Activated naive CD4-positive, alpha-beta T cell treated with anti-CD3 and anti-CD28 coated beads, Interleukin-2, amount 10 ng/mL, durations not matched to agents 7 days and 5 days (primary cell): ENCODE measurements around the gene BCAS3.

Source experiments
- CTCF ChIA-PET: fragments of 350-600 bp; sonication (Branson Sonifier 250); formaldehyde crosslinking; loops from one replicate; lab custom pipeline; 2021; ENCODE audit warnings: antibody characterized with exemption; lab: Charles Lee
- DNase-seq: peaks from one replicate; pipeline ENCODE4 v3.0.0-alpha.2; 2020
- H3K27ac Mint-ChIP-seq: one replicate; pipeline ENCODE4 v1.8.0; 2021; ENCODE audit warnings: mild to moderate bottlenecking, moderate library complexity, mixed read lengths
- H3K27me3 Mint-ChIP-seq: one replicate; pipeline ENCODE4 v1.8.0; 2021; ENCODE audit warnings: mild to moderate bottlenecking, mixed read lengths
- H3K36me3 Mint-ChIP-seq: one replicate; pipeline ENCODE4 v1.8.0; 2021; ENCODE audit warnings: mixed read lengths
- H3K4me1 Mint-ChIP-seq: one replicate; pipeline ENCODE4 v1.8.0; 2021; ENCODE audit warnings: mixed read lengths
- H3K4me3 Mint-ChIP-seq: one replicate; pipeline ENCODE4 v1.8.0; 2021; ENCODE audit warnings: mild to moderate bottlenecking, moderate library complexity, mixed read lengths
- H3K9me3 Mint-ChIP-seq: one replicate; pipeline ENCODE4 v1.8.0; 2021; ENCODE audit warnings: mixed read lengths

BCAS3 gene

DNA sequence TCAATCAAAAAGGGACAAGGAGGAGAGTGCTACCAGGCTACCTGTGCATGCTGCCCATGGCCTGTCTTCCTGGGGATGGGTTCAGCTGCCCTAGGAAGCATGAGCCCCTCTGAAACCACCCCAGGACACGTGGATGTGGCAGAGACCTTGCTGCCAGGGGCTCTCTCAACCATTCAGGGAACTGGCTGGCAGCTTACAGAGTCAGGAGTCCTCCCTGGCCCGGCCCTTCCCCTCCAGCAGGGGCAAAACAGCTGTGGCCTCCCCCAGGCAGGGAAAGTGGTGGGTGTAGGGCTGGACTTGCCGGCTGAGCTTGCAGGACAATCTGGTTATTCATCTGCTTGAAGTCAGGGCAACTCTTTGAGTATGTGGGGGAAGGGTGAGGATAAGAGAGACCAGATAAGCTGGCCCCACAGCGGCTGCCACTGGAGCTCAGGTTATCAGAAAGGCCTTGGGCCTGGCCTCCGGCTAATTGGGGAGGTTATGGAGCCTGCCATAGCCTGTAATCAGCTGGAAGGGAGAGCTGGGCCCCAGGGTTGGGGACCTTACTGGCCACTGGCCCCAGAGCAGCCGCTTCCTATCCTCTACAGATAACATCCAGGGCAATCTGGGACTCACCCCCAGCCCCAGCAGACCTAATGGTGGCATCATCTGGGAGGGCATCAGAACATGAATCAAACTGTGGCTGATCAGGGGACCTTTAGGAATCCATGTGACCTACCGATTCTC, 716.4 kb downstream of the BCAS3 start:
- Mint-ChIP-seq H3K4me1 (peaks cover 9% of the 10 kb centered on the region), H3K27ac (no peak overlapping the region), H3K36me3 (peaks cover 2% of the 10 kb centered on the region), H3K4me3 (no peak overlapping the region), H3K27me3 (peaks cover 92% of the 10 kb centered on the region), H3K9me3 (no peaks in the 10 kb centered on the region)
- CTCF ChIA-PET: interaction anchor here (0.6 to 2.1 kb wide), 4 partner anchors 16 to 422 kb away, joined by 3 to 7 read pairs (median 3); no protein-coding TSS in a partner anchor
- DNase-seq: no peak

DNA sequence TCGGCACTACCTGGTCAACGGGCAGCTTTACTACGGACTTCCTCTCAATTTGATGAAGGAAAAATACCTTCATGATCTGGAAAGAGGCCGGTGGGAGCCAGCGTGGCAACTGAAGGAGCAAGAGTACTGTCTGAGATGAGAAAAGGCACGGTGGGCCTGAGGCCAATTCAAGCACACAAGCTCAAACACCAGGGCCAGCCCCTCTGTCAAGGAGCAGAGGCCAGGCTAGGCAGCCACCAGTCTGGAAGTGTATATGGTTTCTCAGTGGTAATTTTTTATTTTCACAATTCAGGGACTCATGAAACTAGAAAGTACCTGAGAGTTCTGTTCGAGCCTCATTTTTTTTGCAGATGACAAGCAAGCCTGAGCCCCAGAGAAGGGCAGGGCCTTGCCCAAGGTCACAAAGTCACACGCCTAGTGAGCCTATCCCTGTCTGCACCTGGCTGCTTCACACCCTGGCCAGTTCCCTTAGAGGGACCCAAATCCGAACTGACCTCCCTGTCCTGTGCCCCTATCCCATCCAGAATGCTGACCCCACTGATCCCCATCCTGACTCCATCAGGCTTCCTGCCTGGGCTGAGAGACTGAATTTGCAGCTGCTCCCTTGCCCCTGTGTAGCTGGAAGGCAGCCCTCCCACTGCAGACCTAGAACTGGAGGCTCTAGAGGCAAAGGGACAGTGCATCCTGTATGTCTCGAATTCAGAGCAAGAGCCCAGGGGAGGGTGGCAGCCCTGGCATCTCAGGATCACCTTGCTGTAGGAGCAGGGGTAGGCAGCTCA, 717.2 kb downstream of the BCAS3 start:
- H3K9me3 Mint-ChIP-seq: no peaks in the 10 kb centered on the region
- peak overlapping the region; percentile 71 for H3K27ac Mint-ChIP-seq
- CTCF ChIA-PET: interaction anchor here (0.6 to 2.1 kb wide), 3 partner anchors 15 to 423 kb away, joined by 3 to 7 read pairs (median 3); no protein-coding TSS in a partner anchor
- peaks cover 9% of the 10 kb centered on the region for H3K4me1 Mint-ChIP-seq
- H3K36me3 Mint-ChIP-seq: peaks cover 2% of the 10 kb centered on the region
- H3K4me3 Mint-ChIP-seq: no peak overlapping the region
- peaks cover 98% of the 10 kb centered on the region for H3K27me3 Mint-ChIP-seq
- no peak for DNase-seq

DNA sequence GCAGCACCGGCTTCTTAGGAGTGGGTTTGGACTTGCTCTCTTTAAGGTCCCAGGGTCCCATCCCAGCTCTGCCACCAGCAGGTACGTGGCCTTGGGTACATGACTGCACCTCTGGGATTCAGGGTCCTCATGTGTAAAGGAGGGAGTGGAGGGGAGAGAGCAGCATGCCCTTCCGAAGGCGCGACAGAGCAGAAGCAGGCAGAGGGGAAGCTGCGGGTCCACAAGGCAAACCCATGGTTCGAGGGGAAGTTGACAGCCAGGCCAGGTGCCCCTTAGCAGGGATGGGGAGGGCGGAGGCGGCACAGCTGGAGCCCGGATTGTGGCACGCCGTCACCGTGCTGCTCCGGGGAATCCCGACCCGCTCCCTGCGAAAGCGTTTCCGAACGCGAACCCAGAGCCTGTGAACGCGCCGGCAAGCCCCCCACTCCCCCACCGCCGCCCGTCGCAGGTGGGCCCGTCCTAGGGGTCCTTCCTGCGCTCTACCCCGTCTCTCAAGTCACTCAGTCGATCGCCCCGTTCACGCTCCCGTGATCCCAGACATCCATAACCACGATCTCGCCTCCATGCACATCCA, 717.8 kb downstream of the BCAS3 start:
- peaks cover 2% of the 10 kb centered on the region for H3K36me3 Mint-ChIP-seq
- peak overlapping the region; percentile 71 for H3K27ac Mint-ChIP-seq
- peaks cover 98% of the 10 kb centered on the region for H3K27me3 Mint-ChIP-seq
- H3K4me1 Mint-ChIP-seq: peaks cover 9% of the 10 kb centered on the region
- no peaks in the 10 kb centered on the region for H3K9me3 Mint-ChIP-seq
- CTCF ChIA-PET: no interaction called here
- peak overlapping the region; percentile 29 for H3K4me3 Mint-ChIP-seq
- DNase-seq: no peak

DNA sequence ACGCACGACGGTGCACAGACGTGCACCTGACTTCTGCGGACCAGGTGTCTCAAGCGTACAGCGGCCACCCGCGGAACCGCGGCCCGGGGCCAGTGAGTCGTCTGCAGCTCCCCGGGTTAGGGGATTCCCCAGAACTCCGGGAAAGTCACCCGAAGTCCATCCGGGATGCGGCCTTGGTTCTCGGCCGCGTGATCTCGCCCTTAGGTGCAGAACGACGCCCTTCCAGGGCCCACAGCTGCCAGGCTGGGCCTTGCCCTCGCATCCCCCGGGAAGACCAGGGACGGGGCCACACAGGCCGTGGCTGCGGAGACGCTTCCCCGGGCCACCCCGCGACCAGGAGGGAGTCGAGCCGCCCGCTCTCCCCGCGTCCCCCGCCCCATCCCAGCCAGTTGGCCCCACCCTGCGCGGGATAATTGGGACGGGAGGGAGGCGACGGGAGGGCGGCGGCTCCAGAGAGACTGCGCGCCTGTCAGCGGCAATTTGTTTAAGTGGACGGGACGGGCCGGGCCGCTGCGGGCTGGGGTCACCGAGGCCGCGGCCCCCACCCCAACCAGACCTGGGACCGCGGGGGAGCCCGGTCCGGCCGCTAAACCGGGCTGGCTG, 718.4 kb downstream of the BCAS3 start:
- CTCF ChIA-PET: no interaction called here
- Mint-ChIP-seq H3K27me3 (peaks cover 98% of the 10 kb centered on the region), H3K27ac (peak overlapping the region; percentile 11), H3K4me3 (no peak overlapping the region), H3K4me1 (peaks cover 11% of the 10 kb centered on the region), H3K36me3 (peaks cover 2% of the 10 kb centered on the region), H3K9me3 (no peaks in the 10 kb centered on the region)
- DNase-seq: no peak

DNA sequence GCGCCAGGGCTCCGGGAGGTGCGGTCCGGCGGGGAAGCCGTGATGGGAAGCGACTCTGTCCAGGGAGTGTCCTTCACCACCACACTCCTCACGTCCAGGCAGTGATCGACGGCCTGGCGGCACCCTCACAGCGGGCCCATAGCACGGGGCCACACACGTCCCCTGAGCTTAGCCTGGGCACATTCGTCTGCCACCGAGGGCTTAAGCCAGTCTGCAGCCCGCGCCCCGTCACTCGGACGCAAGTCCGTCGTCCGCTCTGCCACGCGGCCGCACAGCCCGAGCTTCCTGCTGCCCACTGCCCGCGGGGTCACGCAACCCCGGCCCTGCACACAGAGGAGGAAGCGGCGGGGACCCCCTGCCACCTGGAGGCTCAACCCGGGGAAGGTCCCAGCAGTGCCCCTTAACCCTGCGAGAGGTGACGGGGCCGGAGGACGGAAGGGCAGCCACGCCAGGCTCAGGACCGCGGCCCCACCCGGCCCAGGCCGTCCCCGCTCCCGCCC, 719.0 kb downstream of the BCAS3 start:
- Mint-ChIP-seq H3K4me1 (peaks cover 14% of the 10 kb centered on the region), H3K4me3 (no peak overlapping the region), H3K27ac (no peak overlapping the region), H3K9me3 (no peaks in the 10 kb centered on the region), H3K36me3 (peaks cover 2% of the 10 kb centered on the region), H3K27me3 (peaks cover 98% of the 10 kb centered on the region)
- no peak for DNase-seq
- CTCF ChIA-PET: no interaction called here

DNA sequence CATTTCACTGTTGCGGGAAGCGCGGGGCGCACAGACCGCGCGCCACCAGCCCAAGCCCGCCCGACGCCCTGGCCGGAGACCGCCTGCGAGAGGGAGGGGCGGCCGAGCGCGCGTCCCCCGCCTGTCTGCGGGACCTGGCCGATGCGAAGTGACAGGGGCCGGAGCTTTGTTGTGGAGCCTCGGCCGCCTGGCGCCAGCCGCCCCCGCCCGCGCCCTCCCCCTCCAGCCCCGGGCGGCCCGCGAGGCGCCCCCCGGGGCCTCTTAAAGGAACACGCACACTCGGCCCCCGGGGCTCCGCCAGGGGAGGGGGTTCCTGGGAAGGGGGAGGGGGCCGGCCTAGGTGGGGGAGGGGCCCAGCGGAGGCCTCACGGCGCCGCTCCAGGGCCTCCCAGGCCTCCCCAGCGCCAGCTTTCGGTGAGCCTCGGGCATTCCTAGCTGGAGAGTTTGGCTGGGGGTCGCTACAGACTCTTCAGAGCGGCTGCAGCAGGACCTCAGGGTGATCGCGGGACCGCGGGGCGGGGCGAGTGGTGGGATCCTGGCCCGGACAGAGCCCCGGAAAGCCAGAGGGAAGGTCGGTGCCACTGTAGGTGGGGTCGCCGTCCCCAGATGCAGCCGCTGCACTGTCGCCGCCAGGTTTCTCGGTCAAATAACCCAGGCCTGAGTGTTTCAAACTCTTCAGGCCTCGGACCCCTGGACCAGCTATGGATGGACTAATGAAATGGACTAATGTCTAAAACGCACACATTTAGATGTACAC, 719.6 kb downstream of the BCAS3 start:
- no peak for DNase-seq
- Mint-ChIP-seq H3K27me3 (peaks cover 98% of the 10 kb centered on the region), H3K4me3 (no peak overlapping the region), H3K9me3 (no peaks in the 10 kb centered on the region), H3K27ac (peak overlapping the region; percentile 33), H3K4me1 (peaks cover 14% of the 10 kb centered on the region), H3K36me3 (peaks cover 2% of the 10 kb centered on the region)
- CTCF ChIA-PET: no interaction called here

DNA sequence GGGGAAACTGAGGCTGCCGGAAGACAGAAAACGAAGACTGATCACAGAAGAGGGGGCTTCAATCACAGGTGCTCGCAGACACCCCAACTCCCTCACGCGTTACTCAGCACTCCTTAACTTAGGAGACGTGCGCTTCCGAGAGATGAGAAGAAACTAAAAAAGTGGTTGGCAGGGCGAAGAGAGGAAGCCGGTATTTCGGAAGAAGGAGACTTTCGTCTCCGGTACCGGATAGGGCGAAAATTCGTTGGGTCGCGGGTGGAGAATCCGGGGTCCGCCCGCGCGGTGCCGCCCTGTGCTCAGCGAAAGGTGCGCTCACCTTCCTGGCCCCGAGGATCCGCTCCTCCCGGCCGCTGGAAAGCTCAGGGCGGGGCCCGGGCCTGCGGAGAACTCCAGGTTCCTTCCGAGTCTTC, 721.1 kb downstream of the BCAS3 start:
- H3K4me1 Mint-ChIP-seq: peaks cover 28% of the 10 kb centered on the region
- H3K27ac Mint-ChIP-seq: peak overlapping the region; percentile 82
- CTCF ChIA-PET: no interaction called here
- peaks cover 98% of the 10 kb centered on the region for H3K27me3 Mint-ChIP-seq
- no peak for DNase-seq
- H3K36me3 Mint-ChIP-seq: peaks cover 6% of the 10 kb centered on the region
- no peaks in the 10 kb centered on the region for H3K9me3 Mint-ChIP-seq
- peak overlapping the region; percentile 26 for H3K4me3 Mint-ChIP-seq

DNA sequence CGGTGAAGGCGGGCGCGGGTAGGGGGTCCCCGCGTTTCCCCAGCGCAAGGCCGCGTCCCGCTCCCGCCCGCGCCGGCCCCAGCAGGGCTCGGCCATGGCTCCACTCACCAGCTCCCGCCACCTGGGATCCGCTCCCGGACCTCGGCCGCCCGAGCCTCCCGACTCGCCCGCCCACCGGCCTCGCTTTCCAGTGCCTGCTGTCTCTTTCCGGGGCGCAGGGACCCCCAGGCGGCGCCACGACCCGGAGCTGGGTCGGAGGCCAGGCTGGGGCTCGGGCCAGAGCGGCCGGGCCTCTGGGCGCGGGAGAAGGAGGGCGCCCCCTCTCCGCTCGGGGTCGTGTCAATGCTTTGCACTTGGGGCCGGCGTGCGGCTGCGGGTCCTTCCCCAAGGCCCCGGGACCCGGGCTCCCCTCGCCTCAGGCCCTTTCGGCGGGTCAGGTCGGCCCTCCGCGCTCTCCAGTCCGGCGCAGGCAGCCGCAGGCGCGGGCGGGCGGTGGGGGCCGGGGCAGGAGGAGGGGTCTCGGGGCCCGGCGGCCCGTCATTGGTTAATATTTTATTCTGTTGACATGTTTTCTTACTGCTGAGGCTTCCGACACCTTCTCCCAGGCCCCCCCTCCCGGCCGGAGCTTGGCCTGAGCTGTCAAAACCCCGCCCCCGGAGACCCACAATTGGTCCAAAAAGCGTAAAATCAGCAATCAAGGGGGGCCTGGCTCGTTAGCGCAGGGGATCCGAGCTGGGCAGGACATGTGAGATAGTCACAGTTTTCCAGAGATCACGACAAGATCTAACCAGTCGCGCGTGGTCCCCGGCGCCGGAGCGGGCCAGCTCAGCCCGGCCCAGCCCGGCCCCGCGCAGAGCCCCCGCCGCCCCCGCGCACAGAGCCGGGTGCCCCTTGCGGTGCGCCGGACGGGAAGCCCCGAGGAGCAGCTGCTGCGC, 721.7 kb downstream of the BCAS3 start, which contains the start of gene TBX2:
TBX2 (plus strand) TSS at position 713 of the 935 bp plus-strand sequence. CDS start 334 bp downstream, outside the sequence.
- Mint-ChIP-seq H3K36me3 (peaks cover 6% of the 10 kb centered on the region), H3K4me3 (peak within 1 kb of the TSS; percentile 26), H3K4me1 (peaks cover 34% of the 10 kb centered on the region), H3K27ac (peak within 1 kb of the TSS; percentile 82), H3K27me3 (peaks cover 98% of the 10 kb centered on the region), H3K9me3 (no peaks in the 10 kb centered on the region)
- CTCF ChIA-PET: no interaction called here
- no peak for DNase-seq

DNA sequence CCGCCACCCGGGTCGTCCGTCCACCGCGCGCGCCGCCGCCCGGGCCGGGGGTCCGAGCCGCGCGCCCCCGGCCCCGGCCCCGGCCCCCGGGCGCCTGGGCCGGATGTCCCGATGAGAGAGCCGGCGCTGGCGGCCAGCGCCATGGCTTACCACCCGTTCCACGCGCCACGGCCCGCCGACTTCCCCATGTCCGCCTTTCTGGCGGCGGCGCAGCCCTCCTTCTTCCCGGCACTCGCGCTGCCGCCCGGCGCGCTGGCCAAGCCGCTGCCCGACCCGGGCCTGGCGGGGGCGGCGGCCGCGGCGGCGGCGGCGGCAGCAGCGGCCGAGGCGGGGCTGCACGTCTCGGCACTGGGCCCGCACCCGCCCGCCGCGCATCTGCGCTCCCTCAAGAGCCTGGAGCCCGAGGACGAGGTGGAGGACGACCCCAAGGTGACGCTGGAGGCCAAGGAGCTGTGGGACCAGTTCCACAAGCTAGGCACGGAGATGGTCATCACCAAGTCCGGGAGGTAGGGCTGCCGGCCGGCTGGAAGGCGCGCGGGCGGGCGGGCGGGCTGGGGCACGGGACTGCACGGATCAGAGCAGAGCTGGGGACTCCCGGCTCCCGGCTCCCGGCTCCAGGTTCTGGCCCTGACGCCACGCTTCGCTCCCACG, 722.5 kb downstream of the BCAS3 start:
- H3K4me1 Mint-ChIP-seq: peaks cover 34% of the 10 kb centered on the region
- no peak for DNase-seq
- H3K36me3 Mint-ChIP-seq: peaks cover 6% of the 10 kb centered on the region
- CTCF ChIA-PET: interaction anchor here (1.0 to 1.6 kb wide), 2 partner anchors 12 to 47 kb away, joined by 4 to 7 read pairs; no protein-coding TSS in a partner anchor
- no peak overlapping the region for H3K4me3 Mint-ChIP-seq
- H3K9me3 Mint-ChIP-seq: no peaks in the 10 kb centered on the region
- H3K27ac Mint-ChIP-seq: peak overlapping the region; percentile 37
- peaks cover 98% of the 10 kb centered on the region for H3K27me3 Mint-ChIP-seq

DNA sequence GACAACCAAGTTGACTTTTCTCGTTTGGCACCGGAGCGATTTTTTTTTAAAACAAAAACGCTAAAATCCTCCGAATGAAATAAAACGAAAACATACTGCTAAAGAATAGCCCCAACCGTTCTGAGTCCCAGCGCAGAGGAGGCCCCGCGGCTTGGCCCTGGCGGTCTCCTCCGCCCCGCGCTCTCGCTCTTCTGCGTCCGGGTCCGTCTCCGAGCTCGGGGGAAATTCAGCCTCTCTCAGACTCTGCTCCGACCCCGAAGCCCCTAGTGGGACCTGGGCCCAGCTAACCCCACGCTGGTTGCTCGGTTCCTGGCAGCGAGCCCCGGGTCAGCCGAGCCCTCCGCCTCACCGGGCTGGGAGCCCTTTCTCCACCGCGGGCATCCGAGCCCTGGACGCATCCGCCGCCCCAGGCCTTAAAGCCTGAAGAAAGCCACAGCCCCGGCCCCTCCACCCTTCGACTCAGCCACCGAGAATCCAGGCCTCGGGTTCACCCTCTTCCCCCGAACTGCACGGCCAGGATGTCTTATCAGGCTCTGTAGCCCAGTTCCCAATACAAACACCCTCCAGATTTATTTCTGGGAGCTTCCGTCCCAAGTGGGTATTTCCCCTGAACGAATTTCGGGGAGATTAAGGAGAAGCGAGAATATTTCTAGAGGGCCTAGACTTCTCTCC, 723.2 kb downstream of the BCAS3 start:
- H3K9me3 Mint-ChIP-seq: no peaks in the 10 kb centered on the region
- H3K4me1 Mint-ChIP-seq: peaks cover 34% of the 10 kb centered on the region
- peak overlapping the region; percentile 55 for H3K27ac Mint-ChIP-seq
- H3K36me3 Mint-ChIP-seq: peaks cover 6% of the 10 kb centered on the region
- DNase-seq: no peak
- H3K4me3 Mint-ChIP-seq: peak overlapping the region; percentile 31
- peaks cover 98% of the 10 kb centered on the region for H3K27me3 Mint-ChIP-seq
- CTCF ChIA-PET: interaction anchor here (1.0 to 1.6 kb wide), 2 partner anchors 11 to 47 kb away, joined by 4 to 7 read pairs; no protein-coding TSS in a partner anchor

DNA sequence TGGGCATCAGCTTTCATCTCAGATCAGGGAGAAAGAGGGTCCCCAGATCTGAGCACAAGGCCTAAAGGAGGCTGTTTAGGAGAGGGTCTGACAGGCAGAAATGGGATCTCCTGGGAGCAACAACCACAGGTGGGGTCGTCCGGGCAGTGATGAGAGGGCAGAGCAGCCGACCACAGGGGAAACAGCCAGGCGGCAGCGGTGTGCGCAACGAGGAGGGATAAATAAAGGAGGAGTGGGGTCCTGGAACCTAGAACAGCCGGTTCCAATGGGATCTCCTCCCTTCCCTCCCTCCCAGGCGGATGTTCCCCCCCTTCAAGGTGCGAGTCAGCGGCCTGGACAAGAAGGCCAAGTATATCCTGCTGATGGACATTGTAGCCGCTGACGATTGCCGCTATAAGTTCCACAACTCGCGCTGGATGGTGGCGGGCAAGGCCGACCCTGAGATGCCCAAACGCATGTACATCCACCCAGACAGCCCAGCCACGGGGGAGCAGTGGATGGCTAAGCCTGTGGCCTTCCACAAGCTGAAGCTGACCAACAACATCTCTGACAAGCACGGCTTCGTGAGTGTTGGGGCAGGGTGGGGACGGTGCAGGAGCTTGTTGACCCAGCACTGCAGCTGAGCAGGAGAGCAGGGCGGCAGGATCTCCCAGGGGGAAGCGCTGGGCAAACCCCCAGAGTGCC, 723.9 kb downstream of the BCAS3 start:
- no peak overlapping the region for H3K4me3 Mint-ChIP-seq
- peaks cover 34% of the 10 kb centered on the region for H3K4me1 Mint-ChIP-seq
- no peaks in the 10 kb centered on the region for H3K9me3 Mint-ChIP-seq
- peaks cover 6% of the 10 kb centered on the region for H3K36me3 Mint-ChIP-seq
- peaks cover 98% of the 10 kb centered on the region for H3K27me3 Mint-ChIP-seq
- no peak for DNase-seq
- peak overlapping the region; percentile 21 for H3K27ac Mint-ChIP-seq
- CTCF ChIA-PET: interaction anchor here (1.0 to 1.6 kb wide), 2 partner anchors 11 to 46 kb away, joined by 4 to 7 read pairs; no protein-coding TSS in a partner anchor
